SK-N-SH treated with all-trans-retinoic acid at 6 μM for 48 hours (cell line): ENCODE results near the gene RNF157.
"Not testable (repeated sequence)": the region's sequence is repeated elsewhere in the genome, so short reads cannot be mapped to it uniquely, and the experiment has no call there.

Experiments used
- ATAC-seq: fragments of 200-7000 bp; cut with Tn5 transposase; 3 replicates; pipeline ENCODE4 v1.9.1; 2020; ENCODE audit warnings: mild to moderate bottlenecking, moderate library complexity
- BACH2 ChIP-seq: fragments of 250-450 bp; sonication (Bioruptor Pico); IDR thresholded peaks from 2 replicates; pipeline ENCODE4 v1.9.0; 2021; ENCODE audit warnings: mild to moderate bottlenecking, borderline replicate concordance
- CSDC2 ChIP-seq: fragments of 250-450 bp; sonication (Bioruptor Pico); IDR thresholded peaks from 2 replicates; pipeline ENCODE4 v1.5.0; 2020; ENCODE audit warnings: mild to moderate bottlenecking, moderate library complexity
- ESRRG ChIP-seq: fragments of 250-450 bp; sonication (Bioruptor Pico); IDR thresholded peaks from 2 replicates; pipeline ENCODE4 v1.6.1; 2021; ENCODE audit warnings: mild to moderate bottlenecking
- ISL1 ChIP-seq: fragments of 250-450 bp; sonication (Bioruptor Pico); IDR thresholded peaks from 2 replicates; pipeline ENCODE4 v2.1.2; 2022; ENCODE audit warnings: mild to moderate bottlenecking, moderate library complexity
- OSR1 ChIP-seq: fragments of 250-450 bp; sonication (Bioruptor Pico); IDR thresholded peaks from 2 replicates; pipeline ENCODE4 v1.8.0; 2022; ENCODE audit warnings: moderate library complexity, mild to moderate bottlenecking, inconsistent platforms
- PPARA ChIP-seq: fragments of 250-450 bp; sonication (Bioruptor Pico); IDR thresholded peaks from 2 replicates; pipeline ENCODE4 v1.5.0; 2020; ENCODE audit warnings: mild to moderate bottlenecking, borderline replicate concordance
- RARB ChIP-seq: fragments of 250-450 bp; sonication (Bioruptor Pico); IDR thresholded peaks from 2 replicates; pipeline ENCODE4 v1.8.0; 2021; ENCODE audit warnings: mild to moderate bottlenecking, moderate library complexity
- SNAI2 ChIP-seq: fragments of 250-450 bp; sonication (Bioruptor Pico); IDR thresholded peaks from 2 replicates; pipeline ENCODE4 v1.5.0; 2020; ENCODE audit warnings: mild to moderate bottlenecking, moderate library complexity
- TCF4 ChIP-seq: fragments of 250-450 bp; sonication (Bioruptor Pico); IDR thresholded peaks from 2 replicates; pipeline ENCODE4 v1.8.0; 2021; ENCODE audit warnings: mild to moderate bottlenecking, moderate library complexity, borderline replicate concordance
- TOX ChIP-seq: fragments of 250-450 bp; sonication (Bioruptor Pico); IDR thresholded peaks from 2 replicates; pipeline ENCODE4 v1.8.0; 2021; ENCODE audit warnings: mild to moderate bottlenecking, moderate library complexity, borderline replicate concordance
- ZFP3 ChIP-seq: fragments of 250-450 bp; sonication (Bioruptor Pico); IDR thresholded peaks from 2 replicates; pipeline ENCODE4 v1.5.0; 2020; ENCODE audit warnings: mild to moderate bottlenecking, moderate library complexity
- ZFP30 ChIP-seq: fragments of 450-650 bp; formaldehyde crosslinking; IDR thresholded peaks from 2 replicates; pipeline ENCODE4 v1.5.0; 2022; ENCODE audit warnings: mild to moderate bottlenecking, moderate library complexity
- ZNF565 ChIP-seq: fragments of 450-650 bp; formaldehyde crosslinking; conservative IDR thresholded peaks from 2 replicates; pipeline ENCODE4 v1.5.0; 2020; ENCODE audit warnings: low read depth, mild to moderate bottlenecking, moderate library complexity
- ZNF70 ChIP-seq: fragments of 450-650 bp; formaldehyde crosslinking; IDR thresholded peaks from 2 replicates; pipeline ENCODE4 v1.5.0; 2020; ENCODE audit warnings: mild to moderate bottlenecking, moderate library complexity
- ZNF8 ChIP-seq: fragments of 450-650 bp; formaldehyde crosslinking; IDR thresholded peaks from 2 replicates; pipeline ENCODE4 v1.5.0; 2020; ENCODE audit warnings: mild to moderate bottlenecking, moderate library complexity
- TF ChIP-seq, protein P1 (sequence below): fragments of 250-450 bp; sonication (Bioruptor Pico); IDR thresholded peaks from 2 replicates; pipeline ENCODE4 v1.8.0; 2020; ENCODE audit warnings: mild to moderate bottlenecking, moderate library complexity, borderline replicate concordance
- TF ChIP-seq, protein P2 (sequence below): fragments of 250-450 bp; sonication (Bioruptor Pico); IDR thresholded peaks from 2 replicates; pipeline ENCODE4 v1.5.0; 2020; ENCODE audit warnings: mild to moderate bottlenecking, moderate library complexity
- TF ChIP-seq, protein P3 (sequence below): fragments of 250-450 bp; sonication (Bioruptor Pico); IDR thresholded peaks from 2 replicates; pipeline ENCODE4 v1.5.1; 2020; ENCODE audit warnings: low read depth, mild to moderate bottlenecking, moderate library complexity
- TF ChIP-seq, protein P4 (sequence below): fragments of 250-450 bp; sonication (Bioruptor Pico); IDR thresholded peaks from 2 replicates; pipeline ENCODE4 v1.8.0; 2021; ENCODE audit warnings: low read depth, mild to moderate bottlenecking, moderate library complexity, borderline replicate concordance

The RNF157 gene

DNA sequence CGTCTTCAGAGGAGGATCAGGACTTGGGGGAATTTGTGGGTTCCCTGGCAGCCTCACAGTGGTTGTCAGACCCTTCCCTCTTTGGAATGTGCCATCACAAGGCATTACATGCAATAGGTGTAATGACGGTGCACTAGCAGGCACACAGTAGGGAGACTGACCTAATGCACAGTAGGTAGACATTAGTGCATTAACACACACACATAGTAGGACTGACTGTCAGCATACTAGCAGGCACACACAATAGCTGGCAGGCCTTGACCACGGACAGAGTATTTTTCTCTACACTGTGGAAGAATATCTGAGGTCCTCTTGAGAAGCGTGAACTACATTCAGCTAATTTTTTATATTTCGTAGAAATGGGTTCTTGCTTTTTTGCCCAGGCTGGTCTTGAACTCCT is 14.0 kb upstream of the RNF157 start:
- TF ChIP-seq, protein P1, sequence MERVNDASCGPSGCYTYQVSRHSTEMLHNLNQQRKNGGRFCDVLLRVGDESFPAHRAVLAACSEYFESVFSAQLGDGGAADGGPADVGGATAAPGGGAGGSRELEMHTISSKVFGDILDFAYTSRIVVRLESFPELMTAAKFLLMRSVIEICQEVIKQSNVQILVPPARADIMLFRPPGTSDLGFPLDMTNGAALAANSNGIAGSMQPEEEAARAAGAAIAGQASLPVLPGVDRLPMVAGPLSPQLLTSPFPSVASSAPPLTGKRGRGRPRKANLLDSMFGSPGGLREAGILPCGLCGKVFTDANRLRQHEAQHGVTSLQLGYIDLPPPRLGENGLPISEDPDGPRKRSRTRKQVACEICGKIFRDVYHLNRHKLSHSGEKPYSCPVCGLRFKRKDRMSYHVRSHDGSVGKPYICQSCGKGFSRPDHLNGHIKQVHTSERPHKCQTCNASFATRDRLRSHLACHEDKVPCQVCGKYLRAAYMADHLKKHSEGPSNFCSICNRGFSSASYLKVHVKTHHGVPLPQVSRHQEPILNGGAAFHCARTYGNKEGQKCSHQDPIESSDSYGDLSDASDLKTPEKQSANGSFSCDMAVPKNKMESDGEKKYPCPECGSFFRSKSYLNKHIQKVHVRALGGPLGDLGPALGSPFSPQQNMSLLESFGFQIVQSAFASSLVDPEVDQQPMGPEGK (CRISPR knock-in tag), result no peak
- TF ChIP-seq ZFP30 (CRISPR knock-in tag), result no peak
- TF ChIP-seq, protein P2, sequence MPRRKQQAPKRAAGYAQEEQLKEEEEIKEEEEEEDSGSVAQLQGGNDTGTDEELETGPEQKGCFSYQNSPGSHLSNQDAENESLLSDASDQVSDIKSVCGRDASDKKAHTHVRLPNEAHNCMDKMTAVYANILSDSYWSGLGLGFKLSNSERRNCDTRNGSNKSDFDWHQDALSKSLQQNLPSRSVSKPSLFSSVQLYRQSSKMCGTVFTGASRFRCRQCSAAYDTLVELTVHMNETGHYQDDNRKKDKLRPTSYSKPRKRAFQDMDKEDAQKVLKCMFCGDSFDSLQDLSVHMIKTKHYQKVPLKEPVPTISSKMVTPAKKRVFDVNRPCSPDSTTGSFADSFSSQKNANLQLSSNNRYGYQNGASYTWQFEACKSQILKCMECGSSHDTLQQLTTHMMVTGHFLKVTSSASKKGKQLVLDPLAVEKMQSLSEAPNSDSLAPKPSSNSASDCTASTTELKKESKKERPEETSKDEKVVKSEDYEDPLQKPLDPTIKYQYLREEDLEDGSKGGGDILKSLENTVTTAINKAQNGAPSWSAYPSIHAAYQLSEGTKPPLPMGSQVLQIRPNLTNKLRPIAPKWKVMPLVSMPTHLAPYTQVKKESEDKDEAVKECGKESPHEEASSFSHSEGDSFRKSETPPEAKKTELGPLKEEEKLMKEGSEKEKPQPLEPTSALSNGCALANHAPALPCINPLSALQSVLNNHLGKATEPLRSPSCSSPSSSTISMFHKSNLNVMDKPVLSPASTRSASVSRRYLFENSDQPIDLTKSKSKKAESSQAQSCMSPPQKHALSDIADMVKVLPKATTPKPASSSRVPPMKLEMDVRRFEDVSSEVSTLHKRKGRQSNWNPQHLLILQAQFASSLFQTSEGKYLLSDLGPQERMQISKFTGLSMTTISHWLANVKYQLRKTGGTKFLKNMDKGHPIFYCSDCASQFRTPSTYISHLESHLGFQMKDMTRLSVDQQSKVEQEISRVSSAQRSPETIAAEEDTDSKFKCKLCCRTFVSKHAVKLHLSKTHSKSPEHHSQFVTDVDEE (CRISPR knock-in tag), result no peak
- TF ChIP-seq ZNF70 (CRISPR knock-in tag), result no peak
- TF ChIP-seq ZFP3, result no peak
- no peak for TF ChIP-seq ESRRG (CRISPR knock-in tag)
- ATAC-seq, result no peak

DNA sequence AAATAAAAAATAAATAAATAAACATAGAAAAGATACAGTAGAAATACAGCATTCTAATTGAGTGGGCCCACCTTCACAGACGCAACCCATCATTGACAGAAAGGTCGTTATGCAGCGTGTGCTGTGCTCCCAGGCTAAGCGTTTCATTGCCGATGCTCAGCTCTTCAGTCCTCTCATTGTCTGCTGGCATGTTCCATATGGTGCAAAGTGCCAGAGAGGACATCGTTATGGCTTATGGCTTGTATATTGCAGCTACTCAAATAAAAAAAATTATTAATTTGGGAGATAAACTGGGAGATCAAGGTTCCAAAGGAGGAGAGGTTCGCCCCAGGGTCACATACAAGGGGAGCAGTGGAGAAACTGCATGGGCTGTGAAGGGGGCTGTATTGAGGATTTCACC is 13.5 kb upstream of the RNF157 start:
- no peak for ATAC-seq
- TF ChIP-seq ISL1 (CRISPR knock-in tag) (no peak), PPARA (CRISPR knock-in tag) (no peak), ESRRG (CRISPR knock-in tag) (no peak)
- TF ChIP-seq, protein P1 (CRISPR knock-in tag), result no peak
- TF ChIP-seq, protein P3, sequence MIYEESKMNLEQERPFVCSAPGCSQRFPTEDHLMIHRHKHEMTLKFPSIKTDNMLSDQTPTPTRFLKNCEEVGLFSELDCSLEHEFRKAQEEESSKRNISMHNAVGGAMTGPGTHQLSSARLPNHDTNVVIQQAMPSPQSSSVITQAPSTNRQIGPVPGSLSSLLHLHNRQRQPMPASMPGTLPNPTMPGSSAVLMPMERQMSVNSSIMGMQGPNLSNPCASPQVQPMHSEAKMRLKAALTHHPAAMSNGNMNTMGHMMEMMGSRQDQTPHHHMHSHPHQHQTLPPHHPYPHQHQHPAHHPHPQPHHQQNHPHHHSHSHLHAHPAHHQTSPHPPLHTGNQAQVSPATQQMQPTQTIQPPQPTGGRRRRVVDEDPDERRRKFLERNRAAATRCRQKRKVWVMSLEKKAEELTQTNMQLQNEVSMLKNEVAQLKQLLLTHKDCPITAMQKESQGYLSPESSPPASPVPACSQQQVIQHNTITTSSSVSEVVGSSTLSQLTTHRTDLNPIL (CRISPR knock-in tag), result no peak

DNA sequence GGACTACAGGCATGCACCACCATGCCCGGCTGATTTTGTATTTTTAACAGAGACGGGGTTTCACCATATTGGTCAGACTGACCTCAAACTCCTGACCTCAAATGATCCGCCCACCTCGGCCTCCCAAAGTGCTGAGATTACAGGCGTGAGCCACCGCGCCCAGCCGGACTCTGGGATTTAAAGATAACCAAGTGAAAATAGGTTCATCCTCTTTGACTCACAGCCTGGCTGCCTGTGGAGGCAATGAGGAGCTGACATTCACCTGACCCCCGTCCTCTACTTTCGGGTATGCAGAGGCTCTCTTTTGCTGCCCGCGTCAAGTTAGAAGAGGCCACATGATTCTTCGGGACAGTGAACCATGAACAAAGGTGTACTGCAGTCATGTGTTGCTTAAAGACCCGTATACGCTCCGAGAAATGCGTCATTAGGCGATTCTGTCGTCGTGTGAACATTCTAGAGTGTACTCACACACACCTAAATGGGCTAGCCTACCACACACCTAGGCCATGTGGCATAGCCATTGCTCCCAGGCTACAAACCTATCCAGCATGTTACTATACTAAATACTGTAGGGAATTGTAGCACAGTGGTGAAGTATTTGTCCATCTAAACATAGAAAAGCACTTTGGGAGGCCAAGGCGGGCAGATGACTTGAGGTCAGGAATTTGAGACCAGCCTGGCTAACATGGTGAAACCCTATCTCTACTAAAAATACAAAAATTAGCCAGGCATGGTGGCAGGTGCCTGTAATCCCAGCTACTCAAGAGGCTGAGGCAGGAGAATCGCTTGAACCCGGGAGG is 12.9 kb upstream of the RNF157 start:
- ATAC-seq, result not testable (repeated sequence)

DNA sequence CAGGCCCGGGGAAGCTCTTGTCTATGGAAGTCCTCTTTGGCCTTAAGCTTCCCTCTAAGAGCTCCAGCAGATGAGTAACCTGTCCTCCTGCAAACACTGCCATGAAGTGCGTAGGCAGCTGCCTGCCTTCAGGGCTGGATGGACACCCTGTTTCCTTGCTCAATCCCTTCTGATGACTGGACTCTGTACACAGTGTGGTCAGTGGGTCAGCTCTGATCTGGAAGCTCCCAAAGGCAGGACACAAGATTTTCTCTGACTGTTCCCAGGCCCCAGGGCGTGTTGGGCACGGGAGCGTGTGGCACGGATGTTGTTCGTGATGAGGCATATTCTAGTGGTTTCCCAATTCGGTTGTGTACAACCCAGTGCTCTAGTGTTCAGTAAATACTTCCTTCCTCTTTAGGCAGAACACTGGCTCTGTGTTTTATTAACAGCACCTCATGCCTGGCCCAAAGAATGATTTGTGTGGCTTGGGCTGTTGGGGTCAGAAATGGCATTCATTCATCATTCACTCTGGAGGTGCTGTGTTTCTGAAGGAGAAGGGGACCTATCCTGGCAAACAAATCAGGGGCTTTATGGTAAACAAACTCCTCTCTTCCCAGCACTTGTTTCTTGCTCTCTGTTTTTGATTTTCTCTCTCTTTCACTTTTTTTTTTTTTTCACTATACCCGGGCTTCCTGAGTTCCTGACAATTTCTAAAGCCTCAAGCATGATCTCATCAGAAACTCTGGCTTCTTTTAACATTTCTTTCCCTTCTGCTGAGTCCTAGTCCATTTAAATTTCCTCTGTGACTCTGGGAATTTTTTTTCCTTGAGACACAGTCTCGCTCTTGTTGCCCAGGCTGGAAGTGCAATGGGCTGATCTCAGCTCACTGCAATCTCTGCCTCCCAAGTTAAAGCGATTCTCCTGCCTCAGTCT is 12.0 kb upstream of the RNF157 start:
- ATAC-seq, result peak; percentile 39; the same call in 2 of the 3 replicates
- TF ChIP-seq ZNF565 (CRISPR knock-in tag) (no peak), ZNF70 (CRISPR knock-in tag) (no peak), ESRRG (CRISPR knock-in tag) (no peak), CSDC2 (CRISPR knock-in tag) (no peak), SNAI2 (CRISPR knock-in tag) (no peak), ZFP30 (CRISPR knock-in tag) (no peak), ISL1 (CRISPR knock-in tag) (no peak), OSR1 (CRISPR knock-in tag) (no peak), ZNF8 (CRISPR knock-in tag) (no peak), TOX (CRISPR knock-in tag) (no peak), PPARA (CRISPR knock-in tag) (no peak), TCF4 (no peak), BACH2 (CRISPR knock-in tag) (no peak), RARB (CRISPR knock-in tag) (no peak)
- TF ChIP-seq, protein P2 (CRISPR knock-in tag), result no peak
- TF ChIP-seq, protein P3 (CRISPR knock-in tag), result no peak
- TF ChIP-seq, protein P4, sequence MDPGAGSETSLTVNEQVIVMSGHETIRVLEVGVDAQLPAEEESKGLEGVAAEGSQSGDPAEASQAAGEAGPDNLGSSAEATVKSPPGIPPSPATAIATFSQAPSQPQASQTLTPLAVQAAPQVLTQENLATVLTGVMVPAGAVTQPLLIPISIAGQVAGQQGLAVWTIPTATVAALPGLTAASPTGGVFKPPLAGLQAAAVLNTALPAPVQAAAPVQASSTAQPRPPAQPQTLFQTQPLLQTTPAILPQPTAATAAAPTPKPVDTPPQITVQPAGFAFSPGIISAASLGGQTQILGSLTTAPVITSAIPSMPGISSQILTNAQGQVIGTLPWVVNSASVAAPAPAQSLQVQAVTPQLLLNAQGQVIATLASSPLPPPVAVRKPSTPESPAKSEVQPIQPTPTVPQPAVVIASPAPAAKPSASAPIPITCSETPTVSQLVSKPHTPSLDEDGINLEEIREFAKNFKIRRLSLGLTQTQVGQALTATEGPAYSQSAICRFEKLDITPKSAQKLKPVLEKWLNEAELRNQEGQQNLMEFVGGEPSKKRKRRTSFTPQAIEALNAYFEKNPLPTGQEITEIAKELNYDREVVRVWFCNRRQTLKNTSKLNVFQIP, result no peak
